ENCODE data around the gene ZNF831.

The ZNF831 gene

DNA sequence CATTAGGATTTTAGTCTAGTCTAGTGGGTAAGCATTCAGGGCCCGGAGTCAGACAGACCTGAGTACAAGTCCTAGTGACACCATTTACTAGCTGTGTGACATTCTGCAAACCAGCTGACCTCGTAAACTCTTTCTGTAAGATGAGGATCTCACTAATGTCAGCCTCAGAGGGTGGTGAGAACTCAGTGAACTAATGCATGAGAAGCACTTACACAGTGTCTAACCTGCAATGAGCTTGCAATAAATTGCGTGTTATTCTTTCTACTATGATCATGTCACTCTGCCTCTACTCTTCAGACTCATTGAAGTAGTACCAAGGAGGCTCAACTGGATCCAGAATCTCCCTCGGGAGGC lies 41.1 kb upstream of the ZNF831 start:
- H3K4me3 ChIP-seq (ENCODE audit: low read depth, low read length), result no peak overlapping the region
- no peak for DNase-seq (ENCODE audit: low read depth)
- TF ChIP-seq, protein P1, sequence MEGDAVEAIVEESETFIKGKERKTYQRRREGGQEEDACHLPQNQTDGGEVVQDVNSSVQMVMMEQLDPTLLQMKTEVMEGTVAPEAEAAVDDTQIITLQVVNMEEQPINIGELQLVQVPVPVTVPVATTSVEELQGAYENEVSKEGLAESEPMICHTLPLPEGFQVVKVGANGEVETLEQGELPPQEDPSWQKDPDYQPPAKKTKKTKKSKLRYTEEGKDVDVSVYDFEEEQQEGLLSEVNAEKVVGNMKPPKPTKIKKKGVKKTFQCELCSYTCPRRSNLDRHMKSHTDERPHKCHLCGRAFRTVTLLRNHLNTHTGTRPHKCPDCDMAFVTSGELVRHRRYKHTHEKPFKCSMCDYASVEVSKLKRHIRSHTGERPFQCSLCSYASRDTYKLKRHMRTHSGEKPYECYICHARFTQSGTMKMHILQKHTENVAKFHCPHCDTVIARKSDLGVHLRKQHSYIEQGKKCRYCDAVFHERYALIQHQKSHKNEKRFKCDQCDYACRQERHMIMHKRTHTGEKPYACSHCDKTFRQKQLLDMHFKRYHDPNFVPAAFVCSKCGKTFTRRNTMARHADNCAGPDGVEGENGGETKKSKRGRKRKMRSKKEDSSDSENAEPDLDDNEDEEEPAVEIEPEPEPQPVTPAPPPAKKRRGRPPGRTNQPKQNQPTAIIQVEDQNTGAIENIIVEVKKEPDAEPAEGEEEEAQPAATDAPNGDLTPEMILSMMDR (IDR thresholded peaks at IDR 0.05; ENCODE audit: low read depth, low read length, missing control alignments), result no peak

DNA sequence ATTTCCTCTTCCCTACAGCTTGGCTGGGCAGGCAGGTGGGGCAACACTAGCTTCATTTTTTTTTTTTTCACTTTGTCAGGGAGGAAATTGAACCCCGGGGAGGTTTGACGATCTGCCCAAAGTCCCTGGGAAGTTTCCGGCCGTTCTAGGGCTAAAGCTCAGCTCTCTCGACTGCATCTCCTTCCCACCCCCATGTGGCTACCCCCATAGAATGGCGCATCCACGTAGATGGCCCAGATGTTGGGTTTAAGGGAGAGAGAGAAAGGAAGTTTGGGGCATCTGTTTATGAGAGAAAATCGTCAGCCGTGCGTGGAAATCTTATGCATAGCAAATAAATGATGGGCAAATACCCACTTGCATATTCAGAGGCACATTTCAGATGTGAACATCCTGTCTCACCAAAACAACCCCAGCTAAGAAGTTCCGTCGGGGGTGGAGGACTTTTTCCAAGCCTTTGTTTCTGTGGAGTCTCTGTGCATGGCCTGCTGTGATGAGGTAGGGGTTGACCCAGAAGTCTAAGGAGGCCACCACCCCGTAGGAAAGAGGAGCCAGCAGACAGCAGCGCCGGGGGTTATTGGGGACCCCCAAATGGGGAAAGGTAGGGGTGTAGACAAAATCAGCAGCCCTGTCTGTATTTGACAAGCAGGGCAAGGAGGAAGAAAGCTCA lies 40.5 kb upstream of the ZNF831 start:
- TF ChIP-seq, protein P1 (IDR thresholded peaks at IDR 0.05; ENCODE audit: low read depth, low read length, missing control alignments), result no peak
- no peak for DNase-seq (ENCODE audit: low read depth)
- no peak overlapping the region for H3K4me3 ChIP-seq (ENCODE audit: low read depth, low read length)

DNA sequence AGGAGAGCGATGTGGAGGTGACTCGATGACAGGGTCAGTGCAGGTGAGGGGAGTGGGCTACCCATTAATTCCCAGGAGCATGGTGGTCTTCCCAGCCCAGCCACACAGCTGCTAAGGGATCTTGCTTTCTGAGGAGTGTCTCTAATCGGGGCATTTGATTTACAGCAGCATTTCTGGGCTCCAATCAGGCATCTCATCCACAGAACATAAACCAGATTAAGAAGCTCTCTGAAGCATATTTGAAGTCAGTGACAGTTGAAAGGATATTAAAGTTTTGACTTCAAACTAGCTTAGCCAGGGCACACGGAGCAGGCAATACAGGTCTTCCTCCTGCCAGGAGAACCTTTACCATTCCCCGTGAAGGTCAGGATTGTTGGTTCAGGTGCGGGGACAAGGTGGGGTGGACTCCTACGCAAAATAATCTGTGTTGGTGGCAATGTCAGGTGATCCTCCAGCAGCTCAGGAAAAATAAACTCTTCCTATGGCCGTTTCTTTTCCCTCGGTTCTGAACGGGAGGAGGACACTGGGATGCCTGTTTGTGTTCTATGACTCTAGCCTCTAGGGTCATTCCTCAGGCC lies 39.9 kb upstream of the ZNF831 start:
- TF ChIP-seq, protein P1 (IDR thresholded peaks at IDR 0.05; ENCODE audit: low read depth, low read length, missing control alignments), result no peak
- no peak for DNase-seq (ENCODE audit: low read depth)
- no peak overlapping the region for H3K4me3 ChIP-seq (ENCODE audit: low read depth, low read length)

DNA sequence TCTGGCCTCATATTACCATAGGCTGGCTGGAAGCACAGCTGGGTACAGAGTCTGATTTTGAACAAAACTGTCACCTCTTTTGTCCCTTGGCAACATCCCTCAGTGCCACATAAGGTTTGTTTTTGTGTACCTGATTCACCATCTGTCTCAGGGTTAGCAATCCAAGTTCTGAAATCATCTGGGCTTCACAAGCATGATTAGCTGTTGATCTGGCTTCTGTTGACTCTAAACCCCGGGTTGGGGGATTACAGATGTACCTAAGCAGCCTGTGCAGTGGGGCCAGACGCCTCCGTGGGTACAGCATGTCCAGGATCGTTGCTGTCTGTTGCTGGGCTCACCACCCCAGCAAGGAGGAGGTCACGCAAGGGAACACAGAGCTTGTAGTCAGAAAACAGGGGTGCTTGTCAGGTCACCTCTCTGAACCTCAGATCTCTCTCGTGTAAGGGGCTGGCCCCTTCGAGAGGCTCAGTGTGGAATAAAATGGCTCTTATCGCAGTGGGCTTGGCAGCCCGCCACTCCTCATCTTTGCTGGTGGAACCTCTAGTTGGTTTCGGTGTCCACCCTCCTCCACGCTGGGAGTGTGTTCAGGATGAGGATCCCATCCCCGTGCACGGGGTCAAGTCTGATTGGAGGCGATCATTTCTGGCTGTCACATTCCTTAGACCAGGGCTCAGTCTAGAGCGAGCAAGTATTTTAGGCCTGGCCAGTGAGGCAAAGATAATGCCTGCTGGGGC lies 39.2 kb upstream of the ZNF831 start:
- DNase-seq (ENCODE audit: low read depth), result no peak
- no peak overlapping the region for H3K4me3 ChIP-seq (ENCODE audit: low read depth, low read length)
- TF ChIP-seq, protein P1 (IDR thresholded peaks at IDR 0.05; ENCODE audit: low read depth, low read length, missing control alignments), result no peak

DNA sequence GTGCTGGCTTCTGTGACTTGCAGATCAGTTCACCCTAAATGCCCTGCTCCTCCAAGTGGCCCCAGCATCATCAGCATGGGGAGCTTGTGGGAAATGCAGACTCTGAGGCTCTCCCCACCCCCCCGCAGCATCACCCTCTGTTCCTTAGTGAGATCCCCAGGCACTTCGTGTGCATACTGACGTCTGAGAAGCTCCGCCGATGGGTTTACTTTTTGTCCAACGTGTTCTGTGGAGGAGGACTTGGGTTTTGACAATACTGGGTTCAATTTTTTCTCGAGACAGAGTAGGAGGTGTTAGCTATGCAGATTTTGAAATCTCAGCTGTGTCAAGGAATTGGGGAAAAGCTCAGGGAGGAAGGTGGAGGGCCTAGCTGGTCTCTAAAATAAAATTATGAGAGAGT lies 38.3 kb upstream of the ZNF831 start:
- no peak overlapping the region for H3K4me3 ChIP-seq (ENCODE audit: low read depth, low read length)
- DNase-seq (ENCODE audit: low read depth), result no peak
- TF ChIP-seq, protein P1 (IDR thresholded peaks at IDR 0.05; ENCODE audit: low read depth, low read length, missing control alignments), result no peak

DNA sequence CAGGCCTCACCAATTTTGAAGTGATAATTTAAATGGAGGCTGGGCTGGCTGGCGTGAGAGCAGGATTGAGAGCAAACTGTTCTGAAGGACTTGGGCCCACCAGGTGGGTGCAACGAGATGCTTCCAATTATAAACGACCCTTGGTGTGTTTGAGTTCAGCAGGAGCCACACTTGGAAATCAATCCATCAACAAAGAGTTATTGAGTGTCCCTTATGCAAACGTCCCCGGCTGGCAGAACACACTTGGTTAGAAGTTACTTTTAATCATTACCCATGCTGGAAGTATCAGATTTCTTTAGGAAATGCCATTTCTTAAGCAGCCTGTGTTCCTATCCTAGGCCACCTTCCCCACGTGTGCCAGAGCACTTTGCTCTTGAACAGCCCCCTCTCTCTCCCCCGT lies 37.8 kb upstream of the ZNF831 start:
- H3K4me3 ChIP-seq (ENCODE audit: low read depth, low read length), result no peak overlapping the region
- DNase-seq (ENCODE audit: low read depth), result no peak
- TF ChIP-seq, protein P1 (IDR thresholded peaks at IDR 0.05; ENCODE audit: low read depth, low read length, missing control alignments), result no peak

Measured in GM12864 (cell line).